Femur (tissue), 1 donor: ENCODE data around the gene C17orf67.

Source experiments
- DNase-seq: peaks from one replicate; pipeline ENCODE4 v3.0.0-alpha.2; 2017

C17orf67 gene

DNA sequence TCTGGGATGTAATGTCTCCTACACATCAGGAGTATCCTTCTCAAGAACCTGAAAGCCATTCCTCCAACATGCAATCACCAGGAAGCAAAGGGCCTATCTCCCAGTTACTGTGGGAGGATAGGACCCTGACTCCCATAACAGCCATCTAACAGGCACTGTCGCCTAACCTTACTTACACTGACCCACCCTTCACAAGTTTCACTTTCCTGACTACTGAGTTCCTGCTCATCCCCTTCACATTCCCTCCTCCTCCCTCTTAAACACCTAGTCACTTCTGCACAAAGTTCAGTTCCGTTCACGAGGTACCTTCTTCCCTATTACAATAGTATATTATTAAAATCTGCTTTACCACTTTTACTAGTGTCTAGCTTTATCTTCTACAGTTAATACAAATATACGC, 1.3 kb downstream of the C17orf67 start:
- no peak for DNase-seq

DNA sequence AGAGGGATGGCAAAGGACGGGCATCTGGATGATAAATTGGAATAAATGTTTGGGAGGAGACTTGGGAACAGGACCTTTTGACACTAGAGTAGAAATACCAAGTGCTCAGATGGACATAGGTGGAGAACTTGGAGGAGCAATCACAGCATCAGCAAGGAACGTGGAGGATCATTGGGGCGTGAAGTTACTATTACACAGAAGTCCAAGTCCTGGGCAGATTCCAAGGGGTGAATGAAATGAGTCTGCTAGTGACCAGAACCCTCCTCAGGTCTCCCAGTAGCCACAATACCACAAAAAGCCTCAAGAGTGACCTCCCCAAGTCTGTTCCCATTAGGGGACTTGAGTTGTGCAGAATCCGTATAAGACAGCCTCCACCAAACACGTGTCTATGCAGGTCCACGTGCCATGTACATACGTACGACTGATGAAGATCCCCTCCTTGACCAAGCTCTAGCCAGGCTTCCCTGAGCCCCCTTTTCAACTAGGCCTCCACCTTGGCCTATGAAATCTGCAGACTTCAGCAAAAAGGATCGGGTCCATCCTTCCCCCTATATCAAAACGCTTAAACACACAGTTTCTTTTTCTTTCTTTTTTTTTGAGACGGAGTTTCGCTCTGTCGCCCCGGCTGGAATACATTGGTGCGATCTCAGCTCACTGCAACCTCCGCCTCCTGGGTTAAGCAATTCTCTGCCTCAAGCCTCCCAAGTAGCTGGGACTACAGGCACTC, 2.2 kb downstream of the C17orf67 start:
- no peak for DNase-seq

DNA sequence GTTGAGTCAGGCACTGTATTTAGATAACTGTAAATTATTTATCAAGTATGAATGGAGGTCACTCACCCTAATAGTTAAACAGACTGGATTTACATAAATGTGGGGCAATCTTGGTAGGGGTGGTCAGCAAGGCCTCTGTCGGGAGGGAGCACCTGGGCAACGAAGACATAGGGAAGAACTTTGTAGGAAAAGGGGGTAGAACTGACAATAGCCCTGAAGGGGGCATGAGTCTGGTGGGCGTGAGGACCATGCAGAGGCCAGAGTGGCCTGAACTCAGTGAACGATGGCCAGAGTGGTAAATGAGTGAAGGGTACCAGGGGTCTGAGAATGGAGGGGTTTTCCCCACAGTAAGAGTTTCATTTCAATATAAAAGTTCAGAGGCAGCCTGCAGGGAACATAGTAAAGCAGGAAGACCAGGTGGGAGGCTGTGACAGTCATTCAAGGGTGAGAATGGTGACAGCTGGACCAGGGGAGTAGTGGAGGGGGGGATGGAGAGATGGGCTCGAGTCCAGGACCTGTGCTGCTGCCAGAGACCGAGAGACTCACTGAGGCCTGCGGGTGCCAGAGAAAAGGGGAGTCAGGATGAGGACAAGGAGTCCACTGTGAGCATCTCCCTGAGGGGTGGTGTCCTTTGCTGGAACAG, 2.9 kb downstream of the C17orf67 start:
- DNase-seq = no peak

DNA sequence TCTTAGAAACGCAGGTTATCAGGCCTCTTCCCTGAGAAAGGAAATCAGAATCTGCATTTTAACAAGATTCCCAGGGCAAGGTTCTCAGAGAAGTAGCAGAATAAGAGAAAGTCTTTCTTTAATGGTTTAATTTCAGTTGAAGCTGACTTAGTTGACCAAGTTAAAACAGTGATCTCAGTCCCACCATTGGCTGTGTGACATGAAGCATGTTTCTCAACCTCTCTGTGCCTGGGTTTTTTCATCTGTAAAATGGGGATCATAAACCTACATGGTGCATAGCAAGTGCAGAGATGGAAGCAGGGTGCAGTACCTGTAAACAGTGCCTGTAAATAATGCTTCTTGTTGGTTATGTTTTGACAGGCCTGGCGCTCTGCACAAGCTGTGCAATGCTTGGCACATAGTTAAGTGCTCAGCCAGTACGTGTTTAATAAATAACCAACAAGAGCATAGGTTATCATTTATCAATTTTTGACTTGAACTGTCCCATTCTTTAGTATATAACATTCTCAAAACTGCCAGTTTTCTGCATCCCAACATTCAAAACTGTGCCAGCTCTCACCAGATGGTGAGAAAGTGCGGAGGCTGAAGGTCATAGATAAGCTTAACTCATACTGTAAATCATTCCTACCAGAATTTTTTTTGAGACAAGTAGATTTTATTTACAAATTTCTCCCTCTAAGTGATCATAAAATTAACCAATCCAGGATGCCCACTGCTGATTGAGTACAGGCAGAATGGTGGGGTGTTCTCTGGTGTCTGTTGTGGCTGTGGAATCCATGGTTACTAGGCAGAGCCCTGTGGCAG, 6.9 kb downstream of the C17orf67 start:
- DNase-seq = no peak

DNA sequence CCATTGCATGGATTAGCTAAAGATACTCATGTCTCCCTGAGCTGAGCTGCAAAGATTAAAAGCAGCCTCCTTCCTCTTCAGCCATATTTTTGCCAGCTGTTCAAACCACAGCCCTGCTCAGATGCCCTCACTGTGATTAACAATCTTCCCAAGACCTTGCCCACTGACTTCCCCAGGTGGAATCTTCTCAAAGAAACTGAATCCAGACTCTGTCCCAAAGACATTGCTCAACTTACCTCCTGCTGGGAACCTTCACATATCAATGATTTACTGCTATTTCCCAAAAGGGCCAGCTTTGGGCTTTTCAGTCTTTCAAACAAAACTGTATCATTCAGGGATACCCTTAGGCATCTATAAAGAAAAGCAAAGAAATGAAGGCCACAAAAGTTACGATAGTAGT, 9.2 kb downstream of the C17orf67 start:
- DNase-seq = no peak

DNA sequence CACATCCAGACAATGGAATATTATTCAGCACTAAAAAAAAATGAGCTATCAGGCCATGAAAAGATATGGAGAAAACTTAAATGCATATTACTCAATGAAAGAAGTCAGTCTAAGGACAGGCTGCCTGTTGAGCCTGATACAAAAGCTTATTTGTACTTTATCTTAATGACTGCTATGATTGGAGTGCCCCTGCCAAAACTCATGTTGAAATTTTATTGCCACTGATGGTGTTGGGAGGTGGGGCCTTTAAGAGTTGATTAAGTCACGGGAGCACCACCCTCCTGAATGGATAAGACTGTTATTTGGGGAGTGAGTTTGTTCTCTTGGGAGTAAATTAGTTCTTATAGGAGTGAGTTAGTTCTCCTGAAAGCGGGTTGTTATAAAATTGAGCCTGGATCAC, 9.9 kb downstream of the C17orf67 start:
- no peak for DNase-seq

DNA sequence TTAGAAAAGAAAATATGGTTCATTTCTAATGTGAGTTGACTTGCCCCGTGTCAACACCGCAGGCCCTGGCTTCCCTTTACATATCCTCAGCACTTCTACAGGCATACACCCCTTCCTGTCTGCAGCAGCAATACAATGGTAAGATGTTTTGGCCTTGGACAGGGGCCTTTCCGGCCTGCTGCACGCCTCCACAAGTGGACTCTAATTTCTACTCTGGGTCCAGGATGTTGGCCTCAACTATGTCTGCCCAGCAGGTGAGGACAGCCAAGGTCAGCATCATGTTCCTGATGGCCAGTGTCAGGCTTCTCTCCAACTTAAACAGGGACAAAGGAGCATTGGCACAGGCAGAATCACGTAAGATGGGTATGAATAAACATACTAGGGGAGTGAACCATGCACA, 11.0 kb downstream of the C17orf67 start:
- no peak for DNase-seq

DNA sequence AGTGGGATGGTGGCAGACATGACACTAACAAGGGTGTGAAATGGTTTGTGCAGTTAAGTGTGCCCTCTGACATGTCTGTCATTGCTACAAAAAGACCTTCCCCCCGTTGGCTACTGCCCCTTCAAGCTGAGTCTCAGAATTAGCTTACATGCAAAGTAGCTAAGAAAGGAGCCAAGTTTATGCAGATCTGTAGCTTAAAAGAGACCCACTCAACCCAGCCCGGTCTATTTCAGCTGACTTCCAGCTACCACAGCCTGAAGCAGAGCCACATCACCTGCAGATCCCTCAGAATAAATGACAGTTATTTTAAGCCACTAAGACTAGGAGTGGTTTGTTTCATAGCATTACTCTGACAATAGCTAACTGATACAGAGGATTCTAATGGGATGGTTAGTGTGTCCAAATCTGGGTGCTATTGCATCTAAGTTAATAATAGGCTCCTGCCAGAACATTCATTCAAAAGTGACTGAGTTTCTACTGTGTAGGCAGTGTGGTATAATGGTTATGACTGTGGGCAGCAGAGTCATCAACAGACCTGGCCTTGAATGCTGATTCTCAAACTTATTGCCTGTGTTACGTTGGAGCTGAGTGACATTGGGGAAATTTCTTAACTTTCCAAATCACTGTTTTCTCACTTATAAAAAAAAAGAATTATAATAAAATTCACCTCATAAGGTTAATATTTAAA, 11.7 kb downstream of the C17orf67 start:
- no peak for DNase-seq

DNA sequence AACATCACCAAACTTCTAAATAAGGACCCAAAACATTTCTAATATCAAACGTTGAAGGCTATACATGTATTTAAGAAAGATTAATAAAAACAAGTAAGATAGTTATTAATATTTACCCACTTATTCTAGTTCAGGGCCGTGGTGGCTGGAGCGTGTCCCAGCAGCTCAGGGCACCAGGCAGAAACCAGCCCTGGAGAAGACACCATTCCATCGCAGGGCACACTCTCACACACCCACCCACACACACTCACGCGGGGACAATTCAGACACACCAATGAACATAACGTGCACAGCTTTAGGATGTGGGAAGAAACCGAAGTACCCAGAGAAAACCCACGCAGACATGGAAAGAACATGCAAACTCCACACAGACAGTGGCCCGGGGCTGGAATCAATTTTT, 13.5 kb downstream of the C17orf67 start:
- no peak for DNase-seq

DNA sequence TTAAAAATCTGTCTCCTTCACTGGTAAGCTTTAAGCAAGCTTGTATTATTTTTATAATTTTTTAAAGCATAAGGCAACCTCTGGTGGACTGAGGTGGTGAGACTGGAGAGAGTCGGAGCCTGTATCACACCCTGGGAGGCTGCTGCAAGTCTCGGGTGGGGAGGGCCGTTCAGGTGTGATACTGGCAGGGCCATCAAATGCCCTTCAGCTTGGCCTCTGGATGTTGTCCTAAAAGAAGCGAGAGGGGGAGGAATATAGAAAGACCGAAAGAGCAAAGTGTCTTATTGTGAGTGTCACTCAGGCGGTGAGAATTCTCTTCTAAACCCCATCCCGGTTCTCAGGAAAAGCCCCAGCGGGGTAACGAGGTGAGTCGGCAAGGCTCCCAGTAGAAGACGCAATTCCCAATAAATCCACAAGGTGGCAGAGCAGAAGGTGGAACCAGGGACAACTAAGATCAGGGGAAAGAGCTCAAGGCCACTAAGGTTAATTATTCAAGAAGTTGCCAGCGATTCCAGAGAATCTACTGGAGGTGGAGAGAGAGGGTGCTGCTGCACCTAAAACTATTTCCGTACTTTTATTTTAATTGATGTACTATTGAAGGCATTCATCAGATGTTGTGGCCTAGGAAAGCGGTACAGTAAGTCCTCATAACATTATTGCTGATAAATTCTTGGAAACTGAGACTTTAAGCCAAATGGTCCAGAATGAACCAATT, 14.1 kb downstream of the C17orf67 start:
- peak; percentile 63 for DNase-seq

DNA sequence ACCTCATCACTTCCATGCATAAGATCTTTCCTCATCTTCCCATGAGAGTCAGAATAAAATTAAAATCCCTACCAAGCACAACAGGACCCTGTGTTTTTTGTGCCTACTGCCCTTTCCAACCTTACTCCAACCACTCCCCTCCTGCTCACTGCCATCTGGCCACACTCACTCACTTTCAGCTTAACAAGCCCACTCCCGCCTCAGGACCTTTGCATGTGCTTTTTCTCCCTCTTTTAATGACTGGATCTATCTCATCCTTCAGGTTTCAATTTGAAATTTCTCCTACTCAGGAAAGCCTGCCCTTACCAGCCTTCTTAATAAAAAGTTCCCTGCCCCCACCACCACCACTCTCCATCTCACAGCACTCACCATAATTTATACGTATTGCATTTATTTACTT, 14.7 kb downstream of the C17orf67 start:
- no peak for DNase-seq

DNA sequence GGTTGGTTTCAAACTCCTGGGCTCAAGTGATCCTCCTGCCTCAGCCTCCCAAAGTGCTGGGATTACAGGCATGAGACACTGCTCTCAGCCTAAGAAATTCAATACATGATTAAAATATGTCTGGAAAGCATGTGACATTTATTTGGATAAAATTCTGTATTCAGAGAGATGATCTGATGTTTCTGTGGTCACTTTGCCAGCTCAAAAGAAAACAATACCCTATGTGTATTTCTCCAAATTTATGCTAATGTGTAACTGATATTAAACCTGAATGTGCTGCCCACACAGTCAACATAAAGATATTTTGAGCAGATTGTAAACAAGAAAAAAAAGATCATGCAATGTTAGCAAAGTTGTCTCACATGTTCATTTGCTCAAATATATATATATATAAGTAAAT, 16.7 kb downstream of the C17orf67 start:
- no peak for DNase-seq

DNA sequence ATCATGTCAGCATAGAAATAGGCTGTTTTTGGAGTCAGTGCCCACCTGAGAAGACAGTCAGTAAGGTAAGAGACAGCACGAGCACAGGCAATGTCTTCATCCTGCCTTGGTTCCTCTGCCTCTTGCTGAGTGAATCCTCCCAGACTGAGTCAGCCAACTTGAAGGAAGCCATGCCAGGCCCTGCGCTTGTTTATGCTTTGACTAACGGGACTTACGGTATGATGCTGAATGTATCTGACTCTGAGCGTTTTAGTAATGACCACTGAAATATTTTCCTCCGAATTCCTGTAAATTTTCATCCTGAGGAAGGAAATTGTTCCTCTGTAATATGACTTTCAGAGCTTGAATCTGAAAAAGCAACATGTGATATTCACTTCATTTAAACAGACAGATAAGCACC, 18.0 kb downstream of the C17orf67 start:
- DNase-seq = no peak

DNA sequence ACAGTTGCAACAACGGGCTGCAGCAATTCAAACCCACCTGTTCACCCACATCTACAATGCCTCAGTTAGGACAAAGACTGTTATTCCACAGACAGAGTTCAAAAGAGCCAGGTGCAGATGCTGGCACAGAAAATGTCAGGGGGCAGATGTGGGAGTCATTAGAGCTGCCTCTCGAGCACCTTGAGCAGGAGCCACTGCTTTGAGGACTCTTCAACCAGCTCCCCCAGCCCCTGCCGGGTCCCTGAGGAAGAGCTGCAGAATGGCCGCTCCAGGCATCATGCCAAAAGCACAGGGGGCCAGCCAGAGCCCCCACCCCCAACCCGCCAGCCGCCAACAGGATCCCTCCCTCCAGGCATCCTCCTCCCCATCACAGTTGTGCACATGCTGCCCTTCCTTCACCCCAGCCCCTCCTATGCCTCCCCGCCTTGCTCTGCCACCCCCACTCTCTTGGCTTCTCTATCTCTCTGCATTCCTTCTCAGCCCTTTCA, 20.8 kb downstream of the C17orf67 start:
- peak; percentile 37 for DNase-seq

DNA sequence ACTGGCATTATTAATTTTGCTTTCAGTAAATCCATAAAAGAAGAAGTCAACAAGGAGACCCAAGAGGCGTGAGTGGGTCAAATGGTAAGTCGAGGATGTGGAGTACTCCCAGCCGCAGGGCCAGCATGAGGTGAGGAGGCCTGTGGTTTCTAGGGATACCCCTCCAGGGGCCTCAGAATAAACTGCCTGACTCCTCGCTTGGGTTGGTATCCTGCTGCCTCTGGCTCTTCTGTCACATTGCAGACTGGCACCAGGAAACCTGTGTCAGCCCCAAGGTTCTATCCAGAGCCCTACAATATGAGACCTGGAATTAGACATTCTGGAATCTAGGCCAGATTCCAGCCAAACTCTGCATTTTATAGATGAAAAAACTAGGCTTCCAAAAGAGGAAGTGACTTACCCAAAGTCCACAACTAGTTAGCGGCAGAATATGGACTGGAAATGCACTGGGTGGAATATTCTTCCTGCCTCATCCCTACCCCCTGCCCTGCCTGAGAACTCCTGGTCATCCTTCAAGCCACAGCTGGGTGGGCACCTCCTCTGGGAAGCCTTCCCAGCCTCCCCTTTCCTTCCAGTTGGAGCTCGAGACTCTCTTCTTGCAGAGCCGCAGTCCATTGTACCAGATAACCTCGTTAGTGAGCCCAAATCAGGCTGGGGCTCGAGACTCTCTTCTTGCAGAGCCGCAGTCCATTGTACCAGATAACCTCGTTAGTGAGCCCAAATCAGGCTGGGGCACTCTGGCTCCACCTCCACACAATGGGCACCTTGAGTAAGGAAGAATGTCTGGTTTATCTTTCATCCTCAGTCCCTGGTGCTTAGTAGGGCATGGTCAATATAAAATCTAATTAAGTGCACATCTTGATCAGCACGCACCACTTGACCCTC, 22.6 kb downstream of the C17orf67 start:
- no peak for DNase-seq

DNA sequence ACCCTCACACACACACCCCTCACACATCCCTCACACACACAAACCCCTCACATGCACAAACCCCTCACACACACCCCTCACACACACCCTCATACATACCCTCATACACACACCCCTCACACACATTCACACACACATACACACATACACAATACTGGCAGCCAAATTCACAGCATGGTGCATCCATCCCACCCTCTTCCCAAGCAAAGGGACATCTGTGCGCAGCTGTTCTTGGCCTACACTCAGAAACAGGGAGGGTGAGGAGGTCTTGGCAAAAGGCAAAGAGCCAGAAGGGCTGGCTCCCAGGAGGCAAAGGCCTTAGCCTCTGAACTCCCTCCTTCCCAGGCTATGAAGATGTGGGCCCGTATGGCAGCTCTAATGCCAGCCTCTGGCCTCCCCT, 23.4 kb downstream of the C17orf67 start:
- DNase-seq = peak; percentile 55

DNA sequence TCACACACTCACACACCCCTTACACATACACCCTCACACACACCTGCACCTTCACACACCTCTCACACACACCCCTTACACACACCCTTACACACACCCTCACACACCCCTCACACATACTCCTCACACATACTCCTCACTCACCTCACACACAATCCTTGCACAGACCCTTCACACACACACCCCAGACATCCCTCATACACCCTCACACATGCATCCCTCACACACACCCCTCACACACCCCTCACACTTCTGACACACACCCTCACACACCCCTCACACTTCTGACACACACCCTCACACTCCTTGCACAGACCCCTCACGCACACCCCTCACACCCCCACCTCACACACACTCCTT, 23.9 kb downstream of the C17orf67 start:
- DNase-seq = no peak

DNA sequence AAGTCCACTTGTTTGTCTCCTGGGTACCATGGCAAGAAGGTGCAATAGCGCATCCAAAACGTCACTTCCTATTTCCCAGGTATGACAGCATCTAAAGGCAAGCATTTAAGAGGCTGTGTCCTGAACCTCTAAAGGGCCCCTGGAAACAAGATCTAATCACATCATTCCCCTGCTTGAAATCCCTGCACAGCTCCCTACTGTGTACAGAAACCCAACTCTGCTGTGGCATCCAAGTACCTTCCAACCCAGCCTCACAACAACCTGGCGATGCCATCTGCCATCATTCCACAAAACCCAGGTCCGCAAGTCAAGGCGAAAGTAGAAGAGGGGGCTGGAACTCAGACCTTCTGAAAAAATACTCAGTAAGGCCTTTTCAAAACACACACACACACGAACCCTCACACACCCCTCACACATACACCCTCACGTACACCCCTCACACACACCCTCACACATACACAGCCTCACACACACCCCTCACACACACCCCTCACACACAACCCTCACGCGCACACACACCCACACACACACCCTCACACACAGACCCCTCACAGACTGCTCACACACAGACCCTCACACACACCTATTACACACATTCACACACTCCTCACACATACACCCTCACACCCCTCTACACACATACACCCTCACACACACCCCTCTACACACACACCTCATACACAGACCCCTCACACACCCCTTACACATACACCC, 24.5 kb downstream of the C17orf67 start:
- DNase-seq = no peak

DNA sequence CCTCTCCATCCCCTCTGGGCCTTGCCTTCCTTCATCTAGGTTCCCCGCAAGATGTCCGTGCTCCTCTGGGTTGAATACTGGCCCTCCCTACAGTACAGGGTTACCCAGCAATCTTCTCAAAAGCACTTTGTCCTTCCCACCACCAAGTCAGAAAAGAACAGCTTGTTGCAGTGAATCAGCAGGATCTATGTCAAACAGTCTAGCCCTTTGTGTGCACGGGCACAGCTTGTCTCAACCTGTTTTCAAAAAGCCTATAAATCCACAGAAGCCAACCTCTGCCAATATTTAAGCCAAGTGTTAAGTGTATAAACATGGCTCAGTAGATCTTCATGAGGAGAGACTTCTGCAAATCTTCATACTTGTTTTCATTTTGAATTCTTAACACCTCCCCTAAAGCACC, 25.2 kb downstream of the C17orf67 start:
- no peak for DNase-seq

DNA sequence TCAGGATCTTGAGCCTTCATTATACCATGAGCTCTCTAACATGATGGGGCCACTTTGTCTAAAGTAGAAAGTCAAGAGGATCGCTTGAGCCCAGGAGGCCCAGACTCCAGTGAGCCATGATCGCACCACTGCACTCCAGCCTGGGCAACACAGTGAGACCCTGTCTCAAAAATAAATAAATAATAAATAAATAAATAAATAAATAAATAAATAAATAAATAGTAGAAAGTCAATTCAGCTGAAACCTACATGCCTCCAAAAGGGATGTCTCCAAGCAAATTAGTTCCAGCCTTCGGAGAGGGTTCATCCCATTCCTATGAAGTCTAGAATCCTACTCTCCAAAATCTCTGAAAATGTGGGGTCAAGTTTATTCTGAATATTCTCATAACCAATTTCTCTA, 26.0 kb downstream of the C17orf67 start:
- DNase-seq = no peak

DNA sequence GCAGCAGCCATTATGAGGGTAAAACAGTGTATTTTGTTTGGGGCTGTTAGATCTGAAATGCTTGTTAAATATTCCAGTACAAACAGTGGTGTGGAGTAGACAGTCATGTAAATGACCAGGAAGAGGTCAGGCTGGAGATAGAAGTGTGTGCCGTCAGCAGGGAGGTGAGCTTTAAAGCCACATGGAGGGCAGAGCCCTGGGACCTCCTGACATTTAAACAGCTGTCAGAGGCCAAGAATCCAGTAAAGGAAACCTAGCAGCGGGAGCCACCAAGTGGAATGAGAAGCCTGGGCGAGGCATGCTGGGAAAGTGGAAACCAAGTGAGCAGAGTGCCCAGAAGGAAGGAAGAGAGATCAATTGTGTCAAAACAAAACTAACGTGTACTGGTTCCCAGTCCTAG, 26.8 kb downstream of the C17orf67 start:
- no peak for DNase-seq
